ENCODE data around the gene DLX3.

DNA sequence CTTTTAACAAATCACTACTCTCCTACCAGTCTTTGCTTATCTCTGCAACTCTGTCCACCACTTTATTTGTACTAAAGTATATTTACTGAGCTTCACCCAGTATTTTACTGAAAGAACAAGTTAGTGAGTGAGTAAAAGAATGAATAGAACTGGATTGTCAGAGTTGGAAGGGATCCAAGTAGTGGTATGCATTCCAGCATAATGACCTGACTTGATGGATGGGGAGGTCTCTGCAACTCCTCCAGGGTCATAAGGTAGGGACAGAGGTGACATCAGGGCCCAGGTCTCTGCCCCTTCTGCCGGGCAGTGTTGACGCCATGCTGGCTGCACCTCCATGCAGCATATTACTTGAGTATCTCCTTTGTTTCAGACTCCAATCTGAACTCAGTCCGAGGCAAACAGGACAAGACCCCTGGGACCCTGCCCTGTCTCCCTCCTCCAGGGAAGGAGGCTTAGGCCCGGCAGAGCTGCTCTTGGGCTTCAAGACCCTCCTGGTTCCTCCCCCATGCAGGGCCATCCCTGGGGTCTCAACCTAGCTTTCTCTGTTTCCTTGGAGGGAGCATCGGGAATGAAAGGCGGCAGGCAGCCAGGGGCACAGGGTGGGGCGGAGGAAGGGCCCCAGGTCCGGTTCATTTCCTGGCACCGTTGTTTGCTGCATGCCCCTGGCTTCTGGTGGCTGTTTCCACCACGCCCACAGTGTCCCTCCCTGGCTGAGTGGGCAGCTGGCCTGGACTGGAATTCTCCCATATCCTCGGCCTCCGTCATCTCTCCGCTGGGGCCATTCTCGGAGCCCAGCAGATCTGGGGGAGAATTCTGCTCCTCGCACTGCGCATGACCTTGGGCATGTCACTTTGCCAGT is 48.5 kb upstream of the DLX3 start:
- no peak for TF ChIP-seq POLR2A (IDR thresholded peaks at IDR 0.05)
- TF ChIP-seq, protein P1, sequence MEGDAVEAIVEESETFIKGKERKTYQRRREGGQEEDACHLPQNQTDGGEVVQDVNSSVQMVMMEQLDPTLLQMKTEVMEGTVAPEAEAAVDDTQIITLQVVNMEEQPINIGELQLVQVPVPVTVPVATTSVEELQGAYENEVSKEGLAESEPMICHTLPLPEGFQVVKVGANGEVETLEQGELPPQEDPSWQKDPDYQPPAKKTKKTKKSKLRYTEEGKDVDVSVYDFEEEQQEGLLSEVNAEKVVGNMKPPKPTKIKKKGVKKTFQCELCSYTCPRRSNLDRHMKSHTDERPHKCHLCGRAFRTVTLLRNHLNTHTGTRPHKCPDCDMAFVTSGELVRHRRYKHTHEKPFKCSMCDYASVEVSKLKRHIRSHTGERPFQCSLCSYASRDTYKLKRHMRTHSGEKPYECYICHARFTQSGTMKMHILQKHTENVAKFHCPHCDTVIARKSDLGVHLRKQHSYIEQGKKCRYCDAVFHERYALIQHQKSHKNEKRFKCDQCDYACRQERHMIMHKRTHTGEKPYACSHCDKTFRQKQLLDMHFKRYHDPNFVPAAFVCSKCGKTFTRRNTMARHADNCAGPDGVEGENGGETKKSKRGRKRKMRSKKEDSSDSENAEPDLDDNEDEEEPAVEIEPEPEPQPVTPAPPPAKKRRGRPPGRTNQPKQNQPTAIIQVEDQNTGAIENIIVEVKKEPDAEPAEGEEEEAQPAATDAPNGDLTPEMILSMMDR (IDR thresholded peaks at IDR 0.05): no peak

Measured in thyroid gland (tissue), 4 donors.